WI38 (cell line): ENCODE measurements around the gene ZFR.
"Not testable (repeated sequence)": the region's sequence is repeated elsewhere in the genome, so short reads cannot be mapped to it uniquely, and the experiment has no call there.

Source experiments
- H3K4me3 ChIP-seq: 2 replicates; pipeline ENCODE4 v1.5.1; 2011; ENCODE audit warnings: low read depth, mild to moderate bottlenecking, control low read depth, low read length
- CTCF ChIP-seq: IDR thresholded peaks from 2 replicates; pipeline ENCODE4 v1.5.1; 2012; ENCODE audit warnings: low read depth, mild to moderate bottlenecking, control low read depth, low read length

ZFR gene

GRCh38 chr5:32443145-32443540, 1.4 kb downstream of the ZFR start:
- no peak for TF ChIP-seq CTCF
- peak overlapping the region; percentile 77 for H3K4me3 ChIP-seq

GRCh38 chr5:32439086-32439642, 5.4 kb downstream of the ZFR start:
- H3K4me3 ChIP-seq: no peak overlapping the region
- TF ChIP-seq CTCF: no peak

GRCh38 chr5:32436553-32437242, 7.8 kb downstream of the ZFR start:
- TF ChIP-seq CTCF: no peak
- no peak overlapping the region for H3K4me3 ChIP-seq

GRCh38 chr5:32435383-32435782, 9.2 kb downstream of the ZFR start:
- no peak overlapping the region for H3K4me3 ChIP-seq
- TF ChIP-seq CTCF: no peak

- no peak overlapping the region for H3K4me3 ChIP-seq
- no peak for TF ChIP-seq CTCF
Measured at GRCh38 chr5:32434221-32434620, 10.3 kb downstream of the ZFR start.

- TF ChIP-seq CTCF: no peak
- H3K4me3 ChIP-seq: no peak overlapping the region
Measured at GRCh38 chr5:32432633-32433032, 11.9 kb downstream of the ZFR start.

- not testable (repeated sequence) for H3K4me3 ChIP-seq
Measured at GRCh38 chr5:32430825-32431224, 13.7 kb downstream of the ZFR start.

- H3K4me3 ChIP-seq: no peak overlapping the region
- TF ChIP-seq CTCF: no peak
Measured at GRCh38 chr5:32428426-32428825, 16.1 kb downstream of the ZFR start.
